ENCODE data around the gene USP34.

The USP34 gene

DNA sequence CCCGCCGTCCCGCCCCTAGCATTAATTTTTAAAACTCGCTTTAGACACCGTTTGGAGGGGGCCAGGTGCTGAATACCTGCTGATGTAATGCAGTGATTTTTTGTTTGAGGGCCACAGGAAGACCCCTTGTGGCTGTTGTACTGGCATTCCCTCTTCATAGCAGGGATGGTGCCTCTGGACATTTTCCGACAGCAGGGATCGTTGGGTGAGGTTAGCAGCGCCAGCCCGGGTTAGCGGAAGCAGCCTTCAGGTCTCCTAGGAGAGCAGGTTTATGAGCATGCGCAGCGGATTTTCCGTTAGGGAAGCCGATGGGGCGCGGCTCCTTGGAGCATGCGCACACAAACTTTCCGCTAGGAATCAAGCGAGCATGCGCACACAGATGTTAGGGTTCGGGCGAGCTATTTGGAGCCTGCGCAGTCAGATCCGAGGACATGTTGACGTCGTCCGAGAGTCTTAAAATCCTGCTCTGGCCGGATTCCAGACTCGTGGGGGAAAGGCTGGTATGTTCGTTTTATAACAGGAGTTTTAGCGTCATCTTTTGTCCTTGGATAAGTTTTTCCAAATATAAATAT, 326.1 kb downstream of the USP34 start (continued):
- TF ChIP-seq, protein P1, sequence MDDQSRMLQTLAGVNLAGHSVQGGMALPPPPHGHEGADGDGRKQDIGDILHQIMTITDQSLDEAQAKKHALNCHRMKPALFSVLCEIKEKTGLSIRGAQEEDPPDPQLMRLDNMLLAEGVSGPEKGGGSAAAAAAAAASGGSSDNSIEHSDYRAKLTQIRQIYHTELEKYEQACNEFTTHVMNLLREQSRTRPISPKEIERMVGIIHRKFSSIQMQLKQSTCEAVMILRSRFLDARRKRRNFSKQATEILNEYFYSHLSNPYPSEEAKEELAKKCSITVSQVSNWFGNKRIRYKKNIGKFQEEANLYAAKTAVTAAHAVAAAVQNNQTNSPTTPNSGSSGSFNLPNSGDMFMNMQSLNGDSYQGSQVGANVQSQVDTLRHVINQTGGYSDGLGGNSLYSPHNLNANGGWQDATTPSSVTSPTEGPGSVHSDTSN (CRISPR knock-in tag; IDR thresholded peaks at IDR 0.05): no peak
- TF ChIP-seq KLF7 (tag by site-specific recombination; IDR thresholded peaks at IDR 0.05; ENCODE audit: borderline replicate concordance) (no peak), ZNF146 (tag by site-specific recombination; IDR thresholded peaks at IDR 0.05) (no peak)
- TF ChIP-seq, protein P2, sequence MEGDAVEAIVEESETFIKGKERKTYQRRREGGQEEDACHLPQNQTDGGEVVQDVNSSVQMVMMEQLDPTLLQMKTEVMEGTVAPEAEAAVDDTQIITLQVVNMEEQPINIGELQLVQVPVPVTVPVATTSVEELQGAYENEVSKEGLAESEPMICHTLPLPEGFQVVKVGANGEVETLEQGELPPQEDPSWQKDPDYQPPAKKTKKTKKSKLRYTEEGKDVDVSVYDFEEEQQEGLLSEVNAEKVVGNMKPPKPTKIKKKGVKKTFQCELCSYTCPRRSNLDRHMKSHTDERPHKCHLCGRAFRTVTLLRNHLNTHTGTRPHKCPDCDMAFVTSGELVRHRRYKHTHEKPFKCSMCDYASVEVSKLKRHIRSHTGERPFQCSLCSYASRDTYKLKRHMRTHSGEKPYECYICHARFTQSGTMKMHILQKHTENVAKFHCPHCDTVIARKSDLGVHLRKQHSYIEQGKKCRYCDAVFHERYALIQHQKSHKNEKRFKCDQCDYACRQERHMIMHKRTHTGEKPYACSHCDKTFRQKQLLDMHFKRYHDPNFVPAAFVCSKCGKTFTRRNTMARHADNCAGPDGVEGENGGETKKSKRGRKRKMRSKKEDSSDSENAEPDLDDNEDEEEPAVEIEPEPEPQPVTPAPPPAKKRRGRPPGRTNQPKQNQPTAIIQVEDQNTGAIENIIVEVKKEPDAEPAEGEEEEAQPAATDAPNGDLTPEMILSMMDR (tag by site-specific recombination; IDR thresholded peaks at IDR 0.05): peak; percentile 57

DNA sequence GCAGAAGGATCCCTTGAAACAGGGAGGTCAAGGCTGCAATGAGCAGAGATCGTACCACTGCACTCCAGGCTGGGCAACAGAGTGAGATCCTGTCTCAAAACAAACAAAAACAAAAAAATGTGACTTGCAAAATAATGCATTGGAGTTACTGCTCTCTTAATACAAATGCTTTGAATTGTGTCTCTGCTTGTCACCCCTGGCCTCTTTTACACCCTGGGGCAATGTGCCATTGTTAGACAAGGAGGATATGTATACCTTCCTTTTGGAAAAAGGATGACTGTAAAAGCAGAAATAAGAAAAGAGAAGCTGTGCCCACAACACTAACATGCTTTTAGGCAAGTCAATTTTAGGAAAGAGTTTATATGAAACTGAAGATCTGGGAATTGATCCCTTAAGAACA, 329.7 kb downstream of the USP34 start:
- ChIA-PET CTCF (no interaction called here), POLR2A (no interaction called here)
- H3K9me3 ChIP-seq (ENCODE audit: control insufficient read depth, insufficient read depth, low read depth, low read length): no peaks in the 10 kb centered on the region
- H3K4me1 ChIP-seq (ENCODE audit: control insufficient read depth, insufficient read depth, low read length): no peaks in the 10 kb centered on the region
- H3K4me3 ChIP-seq (ENCODE audit: low read depth, low read length): no peak overlapping the region
- no peak overlapping the region for H3K27ac ChIP-seq (ENCODE audit: extremely low read depth, low read depth, low read length)
- peaks cover 0 to 3% of the 10 kb centered on the region in 2 experiments; a peak in 2 of 3 replicates for H3K36me3 ChIP-seq (ENCODE audit: control insufficient read depth in 2 of 2, insufficient read depth in 1 of 2, low read length in 2 of 2)
- TF ChIP-seq ZNF37A (tag by site-specific recombination; IDR thresholded peaks at IDR 0.05) (no peak), ZNF324 (tag by site-specific recombination; IDR thresholded peaks at IDR 0.05) (no peak), ZNF157 (tag by site-specific recombination; IDR thresholded peaks at IDR 0.05) (no peak), ZNF626 (tag by site-specific recombination; IDR thresholded peaks at IDR 0.05) (no peak), ZNF560 (tag by site-specific recombination; IDR thresholded peaks at IDR 0.05; ENCODE audit: borderline replicate concordance) (no peak), ZNF221 (tag by site-specific recombination; IDR thresholded peaks at IDR 0.05; ENCODE audit: borderline replicate concordance) (no peak), ZNF600 (tag by site-specific recombination; IDR thresholded peaks at IDR 0.05) (no peak), GLI4 (tag by site-specific recombination; IDR thresholded peaks at IDR 0.05) (no peak), ZNF394 (tag by site-specific recombination; IDR thresholded peaks at IDR 0.05; ENCODE audit: borderline replicate concordance) (no peak)
- TF ChIP-seq, protein P3, sequence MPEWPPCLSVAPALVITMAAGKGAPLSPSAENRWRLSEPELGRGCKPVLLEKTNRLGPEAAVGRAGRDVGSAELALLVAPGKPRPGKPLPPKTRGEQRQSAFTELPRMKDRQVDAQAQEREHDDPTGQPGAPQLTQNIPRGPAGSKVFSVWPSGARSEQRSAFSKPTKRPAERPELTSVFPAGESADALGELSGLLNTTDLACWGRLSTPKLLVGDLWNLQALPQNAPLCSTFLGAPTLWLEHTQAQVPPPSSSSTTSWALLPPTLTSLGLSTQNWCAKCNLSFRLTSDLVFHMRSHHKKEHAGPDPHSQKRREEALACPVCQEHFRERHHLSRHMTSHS (tag by site-specific recombination; IDR thresholded peaks at IDR 0.05): no peak
- TF ChIP-seq, protein P4, sequence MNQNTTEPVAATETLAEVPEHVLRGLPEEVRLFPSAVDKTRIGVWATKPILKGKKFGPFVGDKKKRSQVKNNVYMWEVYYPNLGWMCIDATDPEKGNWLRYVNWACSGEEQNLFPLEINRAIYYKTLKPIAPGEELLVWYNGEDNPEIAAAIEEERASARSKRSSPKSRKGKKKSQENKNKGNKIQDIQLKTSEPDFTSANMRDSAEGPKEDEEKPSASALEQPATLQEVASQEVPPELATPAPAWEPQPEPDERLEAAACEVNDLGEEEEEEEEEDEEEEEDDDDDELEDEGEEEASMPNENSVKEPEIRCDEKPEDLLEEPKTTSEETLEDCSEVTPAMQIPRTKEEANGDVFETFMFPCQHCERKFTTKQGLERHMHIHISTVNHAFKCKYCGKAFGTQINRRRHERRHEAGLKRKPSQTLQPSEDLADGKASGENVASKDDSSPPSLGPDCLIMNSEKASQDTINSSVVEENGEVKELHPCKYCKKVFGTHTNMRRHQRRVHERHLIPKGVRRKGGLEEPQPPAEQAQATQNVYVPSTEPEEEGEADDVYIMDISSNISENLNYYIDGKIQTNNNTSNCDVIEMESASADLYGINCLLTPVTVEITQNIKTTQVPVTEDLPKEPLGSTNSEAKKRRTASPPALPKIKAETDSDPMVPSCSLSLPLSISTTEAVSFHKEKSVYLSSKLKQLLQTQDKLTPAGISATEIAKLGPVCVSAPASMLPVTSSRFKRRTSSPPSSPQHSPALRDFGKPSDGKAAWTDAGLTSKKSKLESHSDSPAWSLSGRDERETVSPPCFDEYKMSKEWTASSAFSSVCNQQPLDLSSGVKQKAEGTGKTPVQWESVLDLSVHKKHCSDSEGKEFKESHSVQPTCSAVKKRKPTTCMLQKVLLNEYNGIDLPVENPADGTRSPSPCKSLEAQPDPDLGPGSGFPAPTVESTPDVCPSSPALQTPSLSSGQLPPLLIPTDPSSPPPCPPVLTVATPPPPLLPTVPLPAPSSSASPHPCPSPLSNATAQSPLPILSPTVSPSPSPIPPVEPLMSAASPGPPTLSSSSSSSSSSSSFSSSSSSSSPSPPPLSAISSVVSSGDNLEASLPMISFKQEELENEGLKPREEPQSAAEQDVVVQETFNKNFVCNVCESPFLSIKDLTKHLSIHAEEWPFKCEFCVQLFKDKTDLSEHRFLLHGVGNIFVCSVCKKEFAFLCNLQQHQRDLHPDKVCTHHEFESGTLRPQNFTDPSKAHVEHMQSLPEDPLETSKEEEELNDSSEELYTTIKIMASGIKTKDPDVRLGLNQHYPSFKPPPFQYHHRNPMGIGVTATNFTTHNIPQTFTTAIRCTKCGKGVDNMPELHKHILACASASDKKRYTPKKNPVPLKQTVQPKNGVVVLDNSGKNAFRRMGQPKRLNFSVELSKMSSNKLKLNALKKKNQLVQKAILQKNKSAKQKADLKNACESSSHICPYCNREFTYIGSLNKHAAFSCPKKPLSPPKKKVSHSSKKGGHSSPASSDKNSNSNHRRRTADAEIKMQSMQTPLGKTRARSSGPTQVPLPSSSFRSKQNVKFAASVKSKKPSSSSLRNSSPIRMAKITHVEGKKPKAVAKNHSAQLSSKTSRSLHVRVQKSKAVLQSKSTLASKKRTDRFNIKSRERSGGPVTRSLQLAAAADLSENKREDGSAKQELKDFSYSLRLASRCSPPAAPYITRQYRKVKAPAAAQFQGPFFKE (tag by site-specific recombination; IDR thresholded peaks at IDR 0.05; ENCODE audit: borderline replicate concordance): no peak
- TF ChIP-seq, protein P5, sequence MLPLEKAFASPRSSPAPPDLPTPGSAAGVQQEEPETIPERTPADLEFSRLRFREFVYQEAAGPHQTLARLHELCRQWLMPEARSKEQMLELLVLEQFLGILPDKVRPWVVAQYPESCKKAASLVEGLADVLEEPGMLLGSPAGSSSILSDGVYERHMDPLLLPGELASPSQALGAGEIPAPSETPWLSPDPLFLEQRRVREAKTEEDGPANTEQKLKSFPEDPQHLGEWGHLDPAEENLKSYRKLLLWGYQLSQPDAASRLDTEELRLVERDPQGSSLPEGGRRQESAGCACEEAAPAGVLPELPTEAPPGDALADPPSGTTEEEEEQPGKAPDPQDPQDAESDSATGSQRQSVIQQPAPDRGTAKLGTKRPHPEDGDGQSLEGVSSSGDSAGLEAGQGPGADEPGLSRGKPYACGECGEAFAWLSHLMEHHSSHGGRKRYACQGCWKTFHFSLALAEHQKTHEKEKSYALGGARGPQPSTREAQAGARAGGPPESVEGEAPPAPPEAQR (tag by site-specific recombination; IDR thresholded peaks at IDR 0.05): no peak
- TF ChIP-seq, protein P6, sequence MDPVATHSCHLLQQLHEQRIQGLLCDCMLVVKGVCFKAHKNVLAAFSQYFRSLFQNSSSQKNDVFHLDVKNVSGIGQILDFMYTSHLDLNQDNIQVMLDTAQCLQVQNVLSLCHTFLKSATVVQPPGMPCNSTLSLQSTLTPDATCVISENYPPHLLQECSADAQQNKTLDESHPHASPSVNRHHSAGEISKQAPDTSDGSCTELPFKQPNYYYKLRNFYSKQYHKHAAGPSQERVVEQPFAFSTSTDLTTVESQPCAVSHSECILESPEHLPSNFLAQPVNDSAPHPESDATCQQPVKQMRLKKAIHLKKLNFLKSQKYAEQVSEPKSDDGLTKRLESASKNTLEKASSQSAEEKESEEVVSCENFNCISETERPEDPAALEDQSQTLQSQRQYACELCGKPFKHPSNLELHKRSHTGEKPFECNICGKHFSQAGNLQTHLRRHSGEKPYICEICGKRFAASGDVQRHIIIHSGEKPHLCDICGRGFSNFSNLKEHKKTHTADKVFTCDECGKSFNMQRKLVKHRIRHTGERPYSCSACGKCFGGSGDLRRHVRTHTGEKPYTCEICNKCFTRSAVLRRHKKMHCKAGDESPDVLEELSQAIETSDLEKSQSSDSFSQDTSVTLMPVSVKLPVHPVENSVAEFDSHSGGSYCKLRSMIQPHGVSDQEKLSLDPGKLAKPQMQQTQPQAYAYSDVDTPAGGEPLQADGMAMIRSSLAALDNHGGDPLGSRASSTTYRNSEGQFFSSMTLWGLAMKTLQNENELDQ (tag by site-specific recombination; IDR thresholded peaks at IDR 0.05; ENCODE audit: low read depth): no peak
- TF ChIP-seq, protein P7, sequence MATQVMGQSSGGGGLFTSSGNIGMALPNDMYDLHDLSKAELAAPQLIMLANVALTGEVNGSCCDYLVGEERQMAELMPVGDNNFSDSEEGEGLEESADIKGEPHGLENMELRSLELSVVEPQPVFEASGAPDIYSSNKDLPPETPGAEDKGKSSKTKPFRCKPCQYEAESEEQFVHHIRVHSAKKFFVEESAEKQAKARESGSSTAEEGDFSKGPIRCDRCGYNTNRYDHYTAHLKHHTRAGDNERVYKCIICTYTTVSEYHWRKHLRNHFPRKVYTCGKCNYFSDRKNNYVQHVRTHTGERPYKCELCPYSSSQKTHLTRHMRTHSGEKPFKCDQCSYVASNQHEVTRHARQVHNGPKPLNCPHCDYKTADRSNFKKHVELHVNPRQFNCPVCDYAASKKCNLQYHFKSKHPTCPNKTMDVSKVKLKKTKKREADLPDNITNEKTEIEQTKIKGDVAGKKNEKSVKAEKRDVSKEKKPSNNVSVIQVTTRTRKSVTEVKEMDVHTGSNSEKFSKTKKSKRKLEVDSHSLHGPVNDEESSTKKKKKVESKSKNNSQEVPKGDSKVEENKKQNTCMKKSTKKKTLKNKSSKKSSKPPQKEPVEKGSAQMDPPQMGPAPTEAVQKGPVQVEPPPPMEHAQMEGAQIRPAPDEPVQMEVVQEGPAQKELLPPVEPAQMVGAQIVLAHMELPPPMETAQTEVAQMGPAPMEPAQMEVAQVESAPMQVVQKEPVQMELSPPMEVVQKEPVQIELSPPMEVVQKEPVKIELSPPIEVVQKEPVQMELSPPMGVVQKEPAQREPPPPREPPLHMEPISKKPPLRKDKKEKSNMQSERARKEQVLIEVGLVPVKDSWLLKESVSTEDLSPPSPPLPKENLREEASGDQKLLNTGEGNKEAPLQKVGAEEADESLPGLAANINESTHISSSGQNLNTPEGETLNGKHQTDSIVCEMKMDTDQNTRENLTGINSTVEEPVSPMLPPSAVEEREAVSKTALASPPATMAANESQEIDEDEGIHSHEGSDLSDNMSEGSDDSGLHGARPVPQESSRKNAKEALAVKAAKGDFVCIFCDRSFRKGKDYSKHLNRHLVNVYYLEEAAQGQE (tag by site-specific recombination; IDR thresholded peaks at IDR 0.05): no peak
